Right lobe of liver (tissue), 4 donors: Measurements from ENCODE around the gene NFATC1.

Source experiments
- CTCF ChIP-seq, 4 donors: fragments of 200-600 bp in 3 of 4; fragments of 450-650 bp in 1 of 4; IDR thresholded peaks; one replicate each; pipeline versions ENCODE4 v1.5.1 to v1.8.0; 2016 to 2022; ENCODE audit warnings: antibody characterized with exemption in 4 of 4, mild to moderate bottlenecking in 2 of 4
- POLR2A ChIP-seq: fragments of 450-650 bp; IDR thresholded peaks from one replicate; pipeline ENCODE4 v1.6.1; 2017; ENCODE audit warnings: antibody characterized with exemption, mild to moderate bottlenecking
- donor health status: DM: no; HTN: no; CAD: no.
- donor health status: DM: no; HTN: no; CAD: no.
- donor health status: DM: no; HTN: yes; CAD: no.

GRCh38 chr18:79465392-79465991 lies 69.8 kb downstream of the NFATC1 start:
- TF ChIP-seq CTCF (IDR thresholded peaks at IDR 0.05) (no peak), POLR2A (no peak)
